ENCODE data around the gene TAC3. TPM values are rescaled to one million over a fixed set of nuclear protein-coding genes. Genes with fewer than 3 reads are reported as not detected.

TAC3 gene
- total RNA-seq, 1 donor from 2014 or later, result not detected

Other genes starting within 250 kb of the TAC3 start
- gene SDR9C7, start 82.1 kb downstream of the TAC3 start, total RNA-seq, result not detected
- 0.32 TPM for gene RDH16, start 58.9 kb downstream of the TAC3 start, total RNA-seq
- 7.2 TPM for gene ZBTB39, start 10.0 kb downstream of the TAC3 start, total RNA-seq
- gene MYO1A, start 33.6 kb upstream of the TAC3 start, total RNA-seq, result 1.4 TPM
- gene NEMP1, start 62.3 kb upstream of the TAC3 start, total RNA-seq, result 14.1 TPM
- gene NAB2, start 72.6 kb upstream of the TAC3 start, total RNA-seq, result 37.3 TPM
- gene STAT6, start 94.8 kb upstream of the TAC3 start, total RNA-seq, result 230 TPM
- gene LRP1, start 112.0 kb upstream of the TAC3 start, total RNA-seq, result 261 TPM
- not detected for gene LRP1-AS, start 131.1 kb upstream of the TAC3 start, total RNA-seq
- not detected for gene NXPH4, start 200.3 kb upstream of the TAC3 start, total RNA-seq
- gene SHMT2, start 213.2 kb upstream of the TAC3 start, total RNA-seq, result 59.2 TPM
- 6.0 TPM for gene STAC3, start 234.7 kb upstream of the TAC3 start, total RNA-seq